Thymus (tissue), 11 donors: ENCODE data around the gene HSPA14. TPM values are rescaled to one million over a fixed set of nuclear protein-coding genes. Genes with fewer than 3 reads are reported as not detected.
A peak's percentile ranks its signal among the peaks of the same experiment; 100 is the strongest.
"Not testable (repeated sequence)": the region's sequence is repeated elsewhere in the genome, so short reads cannot be mapped to it uniquely, and the experiment has no call there.

Experiments
- DNase-seq, 9 donors: peaks; one replicate each; pipeline ENCODE4 v3.0.0-alpha.2; 2013; ENCODE audit warnings: low spot score in 9 of 9, low read depth in 6 of 9, missing footprints in 1 of 9
- H3K27ac ChIP-seq, 2 donors: one replicate each; pipeline ENCODE4 v1.5.1; 2013; ENCODE audit warnings: control low read depth in 1 of 2, low read depth in 1 of 2, low read length in 1 of 2, mild to moderate bottlenecking in 1 of 2, moderate library complexity in 1 of 2
- H3K27me3 ChIP-seq, 2 donors: one replicate each; pipeline ENCODE4 v1.5.1; 2013; ENCODE audit warnings: low read length in 1 of 2; ENCODE audit not compliant: control insufficient read depth in 2 of 2, insufficient read depth in 1 of 2
- H3K36me3 ChIP-seq, 2 donors: one replicate each; pipeline ENCODE4 v1.5.1; 2013; ENCODE audit warnings: low read length in 1 of 2, mild to moderate bottlenecking in 1 of 2, moderate library complexity in 1 of 2; ENCODE audit not compliant: control insufficient read depth in 2 of 2, insufficient read depth in 2 of 2
- H3K4me1 ChIP-seq, 2 donors: one replicate each; pipeline ENCODE4 v1.5.1; 2013; ENCODE audit warnings: low read length in 2 of 2; ENCODE audit not compliant: control insufficient read depth in 2 of 2, insufficient read depth in 2 of 2
- H3K4me3 ChIP-seq, 2 donors: one replicate each; pipeline ENCODE4 v1.5.1; 2013; ENCODE audit warnings: low read length in 2 of 2, control low read depth in 1 of 2, mild to moderate bottlenecking in 1 of 2
- H3K9me3 ChIP-seq, 2 donors: one replicate each; pipeline ENCODE4 v1.5.1; 2013; ENCODE audit warnings: low read length in 1 of 2, mild to moderate bottlenecking in 1 of 2; ENCODE audit not compliant: control insufficient read depth in 2 of 2, insufficient read depth in 1 of 2
- WGBS: extraction: QIAGEN DNeasy Blood & Tissue Kit; methylation state at CpG from one replicate; pipeline ENCODE4 v1.1.7; 2013; 5-methylcytosine and 5-hydroxymethylcytosine counted together
- polyA plus RNA-seq: library from polyadenylated mRNA; stranded (reverse); fragments of 200-250 nt; gene quantifications from one replicate; pipeline ENCODE4 v1.2.3, GENCODE V29; 2013
- total RNA-seq: library from RNA; stranded (reverse); fragments of 120-200 nt; gene quantifications from one replicate; pipeline ENCODE4 v1.2.4, GENCODE V29; 2013
- donor health status: healthy.

Gene HSPA14
- total and polyA plus RNA-seq, 2 donors = 24.0 to 35.2 TPM

- 98% methylated on average over 3 of the region's 3 CpGs for WGBS
- Histone ChIP-seq H3K27ac (no peak overlapping the region), H3K4me1 (no peaks in the 10 kb centered on the region), H3K36me3 (no peaks in the 10 kb centered on the region), H3K9me3 (no peaks in the 10 kb centered on the region), H3K27me3 (no peaks in the 10 kb centered on the region), H3K4me3 (no peak overlapping the region)
- DNase-seq = no peak
These were observed 25.8 kb upstream of the HSPA14 start for GRCh38 chr10:14812271-14812670.

GRCh38 chr10:14815681-14816080 is 22.4 kb upstream of the HSPA14 start:
- Histone ChIP-seq H3K36me3 (no peaks in the 10 kb centered on the region), H3K27ac (no peak overlapping the region), H3K9me3 (no peaks in the 10 kb centered on the region), H3K27me3 (no peaks in the 10 kb centered on the region), H3K4me3 (no peak overlapping the region), H3K4me1 (no peaks in the 10 kb centered on the region)
- DNase-seq = no peak
- 93% methylated on average over 6 of the region's 6 CpGs for WGBS

GRCh38 chr10:14816717-14817116 is 21.4 kb upstream of the HSPA14 start:
- not testable (repeated sequence) for H3K36me3 ChIP-seq, H3K9me3 ChIP-seq, H3K4me3 ChIP-seq, H3K4me1 ChIP-seq, DNase-seq, H3K27ac ChIP-seq, H3K27me3 ChIP-seq
- over 99% methylated on average over 7 of the region's 7 CpGs for WGBS

GRCh38 chr10:14820010-14820774 is 17.9 kb upstream of the HSPA14 start:
- WGBS = 98% methylated on average over 10 of the region's 10 CpGs
- H3K9me3 ChIP-seq = no peaks in the 10 kb centered on the region
- no peak overlapping the region for H3K27ac ChIP-seq
- H3K4me3 ChIP-seq = no peak overlapping the region
- H3K36me3 ChIP-seq = no peaks in the 10 kb centered on the region
- DNase-seq = no peak
- H3K4me1 ChIP-seq = no peaks in the 10 kb centered on the region
- no peaks in the 10 kb centered on the region for H3K27me3 ChIP-seq

- WGBS = 94% methylated on average over 5 of the region's 5 CpGs
- H3K4me3 ChIP-seq = no peak overlapping the region
- no peaks in the 10 kb centered on the region for H3K36me3 ChIP-seq
- no peaks in the 10 kb centered on the region for H3K4me1 ChIP-seq
- no peak for DNase-seq
- H3K27ac ChIP-seq = no peak overlapping the region
- H3K9me3 ChIP-seq = no peaks in the 10 kb centered on the region
- H3K27me3 ChIP-seq = no peaks in the 10 kb centered on the region
These were observed 17.3 kb upstream of the HSPA14 start for GRCh38 chr10:14820775-14821154.

- H3K27ac ChIP-seq = no peak overlapping the region
- H3K36me3 ChIP-seq = no peaks in the 10 kb centered on the region
- WGBS = 88% methylated on average over 6 of the region's 6 CpGs
- H3K4me1 ChIP-seq = no peaks in the 10 kb centered on the region
- no peaks in the 10 kb centered on the region for H3K9me3 ChIP-seq
- no peaks in the 10 kb centered on the region for H3K27me3 ChIP-seq
- no peak for DNase-seq
- H3K4me3 ChIP-seq = no peak overlapping the region
These were observed 16.3 kb upstream of the HSPA14 start for GRCh38 chr10:14821635-14822375.

GRCh38 chr10:14822879-14823755 is 15.0 kb upstream of the HSPA14 start:
- no peaks in the 10 kb centered on the region for H3K27me3 ChIP-seq
- no peaks in the 10 kb centered on the region for H3K36me3 ChIP-seq
- H3K27ac ChIP-seq = no peak overlapping the region
- H3K4me1 ChIP-seq = no peaks in the 10 kb centered on the region
- DNase-seq = peak in 1 of 9 donors; percentile 36
- H3K4me3 ChIP-seq = no peak overlapping the region
- H3K9me3 ChIP-seq = no peaks in the 10 kb centered on the region
- WGBS = 43% methylated on average over 3 of the region's 3 CpGs

GRCh38 chr10:14823966-14824365 is 14.1 kb upstream of the HSPA14 start:
- H3K36me3 ChIP-seq = no peaks in the 10 kb centered on the region
- H3K4me3 ChIP-seq = no peak overlapping the region
- H3K9me3 ChIP-seq = no peaks in the 10 kb centered on the region
- H3K27me3 ChIP-seq = no peaks in the 10 kb centered on the region
- WGBS = 98% methylated on average over 3 of the region's 3 CpGs
- no peak for DNase-seq
- no peaks in the 10 kb centered on the region for H3K4me1 ChIP-seq
- H3K27ac ChIP-seq = no peak overlapping the region
